Neutrophil (primary cell): ENCODE data around the gene DNAJC16.
A peak's percentile ranks its signal among the peaks of the same experiment; 100 is the strongest.

Experiments
- H3K27ac ChIP-seq: fragments of 200-600 bp; sonication (generic); 2 replicates; pipeline ENCODE4 v1.5.1; 2016; ENCODE audit warnings: mild to moderate bottlenecking, moderate library complexity
- H3K27me3 ChIP-seq: fragments of 200-600 bp; sonication (generic); 2 replicates; pipeline ENCODE4 v1.6.0; 2016; ENCODE audit warnings: mild to moderate bottlenecking
- H3K36me3 ChIP-seq: fragments of 200-600 bp; sonication (generic); 2 replicates; pipeline ENCODE4 v1.5.1; 2017
- H3K4me1 ChIP-seq, 2 experiments: fragments of 200-600 bp in 1 of 2; sonication (generic) in 1 of 2; 1 replicate in 1 of 2; 2 replicates in 1 of 2; pipeline versions ENCODE4 v1.5.1 to v1.6.1; 2013 to 2016; ENCODE audit warnings: low read depth in 1 of 2, low read length in 1 of 2, mild to moderate bottlenecking in 1 of 2, moderate library complexity in 1 of 2; ENCODE audit not compliant: control insufficient read depth in 1 of 2, insufficient read depth in 1 of 2
- H3K4me3 ChIP-seq, 2 experiments: fragments of 200-600 bp in 1 of 2; sonication (generic) in 1 of 2; 1 replicate in 1 of 2; 2 replicates in 1 of 2; pipeline ENCODE4 v1.5.1; 2013 to 2016; ENCODE audit warnings: low read depth in 1 of 2, low read length in 1 of 2, mild to moderate bottlenecking in 1 of 2, moderate library complexity in 1 of 2
- H3K9me3 ChIP-seq: fragments of 200-600 bp; sonication (generic); 2 replicates; pipeline ENCODE4 v1.5.1; 2016
- CTCF ChIP-seq: fragments of 200-600 bp; sonication (generic); IDR thresholded peaks from 2 replicates; pipeline ENCODE4 v1.5.1; 2016; ENCODE audit warnings: antibody characterized with exemption

Gene DNAJC16

GRCh38 chr1:15609631-15610030, 83.0 kb downstream of the DNAJC16 start:
- Histone ChIP-seq H3K27ac (no peak overlapping the region), H3K4me3 (no peak overlapping the region), H3K4me1 (no peaks in the 10 kb centered on the region), H3K27me3 (no peaks in the 10 kb centered on the region), H3K36me3 (no peaks in the 10 kb centered on the region), H3K9me3 (no peaks in the 10 kb centered on the region)
- no peak for TF ChIP-seq CTCF

- no peaks in the 10 kb centered on the region for H3K36me3 ChIP-seq
- H3K27ac ChIP-seq, result no peak overlapping the region
- no peaks in the 10 kb centered on the region for H3K9me3 ChIP-seq
- H3K4me3 ChIP-seq, result no peak overlapping the region
- no peaks in the 10 kb centered on the region for H3K4me1 ChIP-seq
- no peaks in the 10 kb centered on the region for H3K27me3 ChIP-seq
- TF ChIP-seq CTCF, result no peak
These were observed 83.5 kb downstream of the DNAJC16 start for GRCh38 chr1:15610167-15610566.

DNA sequence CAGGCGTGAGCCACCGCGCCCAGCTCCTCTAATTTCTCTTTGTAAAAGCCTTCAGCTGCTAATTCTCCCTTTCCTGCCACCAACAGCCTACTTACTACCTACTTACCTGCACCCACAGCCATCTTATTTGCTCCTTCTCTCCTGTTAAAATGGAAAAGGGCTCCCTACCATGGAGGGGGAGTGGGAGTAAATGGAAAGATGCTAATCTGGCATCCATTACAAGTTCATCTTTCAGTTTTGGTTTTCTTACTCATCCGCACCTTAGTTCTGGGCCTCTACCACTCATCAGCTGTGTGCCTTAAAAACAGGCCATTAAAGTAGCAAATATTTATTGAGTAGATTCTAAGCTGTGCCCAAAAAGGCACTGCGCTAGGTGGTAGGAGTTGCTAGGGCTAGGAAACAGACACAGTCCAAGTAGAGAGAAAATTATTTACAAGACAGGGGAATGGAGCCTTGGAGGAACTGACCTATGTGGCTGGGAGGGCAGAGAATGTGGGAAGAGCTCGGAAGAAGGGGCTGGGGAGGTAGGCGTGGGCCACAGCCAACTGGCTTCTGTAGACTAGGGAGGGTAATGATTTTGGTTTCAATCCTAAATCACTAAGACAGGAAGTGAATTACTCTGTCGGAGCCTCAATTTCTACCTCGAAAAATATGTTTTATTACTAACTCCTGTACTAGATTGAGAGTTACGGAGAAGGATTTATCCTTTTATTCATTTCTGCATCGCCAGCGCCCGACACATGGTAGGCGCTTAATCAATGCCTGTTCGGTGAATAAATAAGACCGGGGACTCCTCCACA, 89.9 kb downstream of the DNAJC16 start:
- no peak for TF ChIP-seq CTCF
- Histone ChIP-seq H3K27ac (peak overlapping the region; percentile 89), H3K36me3 (no peaks in the 10 kb centered on the region), H3K27me3 (no peaks in the 10 kb centered on the region), H3K4me1 (peaks cover 24% of the 10 kb centered on the region in 2 experiments), H3K9me3 (no peaks in the 10 kb centered on the region), H3K4me3 (peak overlapping the region; percentile 79 to 86)

DNA sequence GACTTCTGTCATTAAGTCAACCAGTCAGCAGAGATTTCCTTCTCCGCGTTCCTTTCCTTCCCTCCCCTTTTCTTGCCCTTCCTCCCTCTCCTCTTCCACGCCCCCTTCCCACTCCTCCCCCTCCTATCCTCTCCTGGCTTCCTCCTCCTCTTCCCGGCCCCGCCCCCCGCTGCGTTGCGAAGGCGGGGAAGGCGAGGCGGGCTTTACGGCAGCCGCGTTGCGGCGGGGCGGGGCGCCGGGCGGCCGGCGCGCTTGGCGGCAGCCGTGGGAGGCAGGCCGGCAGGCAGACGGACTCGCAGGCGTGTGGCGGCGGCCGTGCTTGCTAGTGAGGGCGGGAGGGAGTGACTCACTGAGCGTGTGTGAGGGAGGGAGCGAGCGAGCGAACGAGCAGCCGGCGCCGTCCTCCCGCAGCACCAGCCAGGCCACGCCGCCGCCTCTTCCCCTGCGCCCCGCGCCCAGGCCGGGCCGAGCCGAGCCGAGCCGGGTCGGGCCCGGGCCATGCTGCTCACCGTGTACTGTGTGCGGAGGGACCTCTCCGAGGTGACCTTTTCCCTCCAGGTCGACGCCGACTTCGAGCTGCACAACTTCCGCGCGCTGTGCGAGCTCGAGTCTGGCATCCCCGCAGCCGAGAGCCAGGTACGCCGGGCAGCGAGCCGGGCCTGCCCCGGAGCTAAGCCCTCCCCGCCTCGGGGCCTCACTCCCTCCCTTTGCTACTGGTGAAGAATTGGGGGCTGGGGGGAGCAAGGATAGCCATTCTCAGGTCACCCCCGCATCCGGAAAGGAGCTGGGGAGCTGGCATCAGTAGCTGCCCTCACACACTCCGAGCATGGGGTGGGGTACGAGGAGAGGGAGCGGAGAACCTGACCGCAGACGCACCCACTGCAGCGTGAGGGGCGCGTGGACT, 90.8 kb downstream of the DNAJC16 start, which contains the start of gene DDI2:
DDI2 (plus strand) TSS at position 286 of the 904 bp plus-strand sequence; CDS start at position 499, 213 bp downstream.
- Histone ChIP-seq H3K27me3 (no peaks in the 10 kb centered on the region), H3K4me1 (peaks cover 24% of the 10 kb centered on the region in 2 experiments), H3K36me3 (no peaks in the 10 kb centered on the region), H3K27ac (peak within 1 kb of the TSS; percentile 89), H3K9me3 (no peaks in the 10 kb centered on the region), H3K4me3 (peak within 1 kb of the TSS; percentile 79 to 86)
- no peak for TF ChIP-seq CTCF

DNA sequence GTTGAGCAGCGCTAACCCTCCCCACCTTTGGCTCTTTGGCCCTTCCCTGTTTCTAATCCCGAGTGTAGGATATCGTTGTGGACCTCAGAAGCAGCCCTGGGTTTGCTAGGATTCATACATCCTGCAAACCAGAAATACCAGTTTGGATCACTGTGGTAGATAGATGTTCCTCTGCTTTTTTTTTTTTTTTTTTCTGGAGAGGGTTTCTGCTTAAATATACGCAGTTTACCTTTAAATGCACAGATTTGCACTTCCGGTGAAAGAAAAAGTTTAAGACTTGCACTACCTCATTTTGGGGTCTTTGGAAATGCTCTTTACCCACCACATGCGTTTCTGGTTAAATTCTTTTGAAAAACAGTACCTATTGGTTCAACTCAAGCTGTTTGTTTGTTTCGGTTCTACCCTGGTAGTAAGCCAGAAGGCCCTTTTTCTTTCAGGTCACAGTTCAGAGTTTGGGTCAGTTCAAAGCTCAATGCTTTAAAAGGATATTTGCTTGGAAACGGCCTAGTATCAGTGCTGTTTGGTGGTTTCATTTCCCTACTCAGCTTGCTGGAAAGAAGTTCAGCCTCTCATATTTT, 91.5 kb downstream of the DNAJC16 start:
- Histone ChIP-seq H3K9me3 (no peaks in the 10 kb centered on the region), H3K4me1 (peaks cover 24 to 30% of the 10 kb centered on the region in 2 experiments), H3K4me3 (peak overlapping the region; percentile 79 to 86), H3K27ac (peak overlapping the region; percentile 89), H3K27me3 (no peaks in the 10 kb centered on the region), H3K36me3 (no peaks in the 10 kb centered on the region)
- TF ChIP-seq CTCF, result no peak
